NOMO-1 treated with dmso at 0.1 percent for 144 hours (cell line): ENCODE results near the gene SERGEF.

Experiments
- DNase-seq: peaks from one replicate; lab custom pipeline; 2025; ENCODE audit not compliant: unreplicated experiment; lab: John Stamatoyannopoulos, UW

SERGEF gene

GRCh38 chr11:17792161-17792560 is 220.7 kb downstream of the SERGEF start:
- DNase-seq, result no peak

GRCh38 chr11:17791144-17791543 is 221.7 kb downstream of the SERGEF start:
- DNase-seq, result no peak

GRCh38 chr11:17790453-17790852 is 222.4 kb downstream of the SERGEF start:
- no peak for DNase-seq

- no peak for DNase-seq
Measured at GRCh38 chr11:17788084-17788483, 224.8 kb downstream of the SERGEF start.

GRCh38 chr11:17786824-17787525 is 225.9 kb downstream of the SERGEF start:
- DNase-seq, result no peak

GRCh38 chr11:17783878-17784277 is 229.0 kb downstream of the SERGEF start:
- DNase-seq, result no peak

- DNase-seq, result no peak
Measured at GRCh38 chr11:17782603-17783337, 230.1 kb downstream of the SERGEF start.

GRCh38 chr11:17782145-17782544 is 230.7 kb downstream of the SERGEF start:
- no peak for DNase-seq

- no peak for DNase-seq
Measured at GRCh38 chr11:17781626-17782025, 231.2 kb downstream of the SERGEF start.

GRCh38 chr11:17781221-17781620 is 231.6 kb downstream of the SERGEF start:
- DNase-seq, result no peak

GRCh38 chr11:17780668-17781067 is 232.2 kb downstream of the SERGEF start:
- no peak for DNase-seq

GRCh38 chr11:17779861-17780594 is 232.8 kb downstream of the SERGEF start:
- DNase-seq, result no peak

GRCh38 chr11:17778956-17779860 is 233.6 kb downstream of the SERGEF start:
- DNase-seq, result no peak

- DNase-seq, result no peak
Measured at GRCh38 chr11:17778352-17778751, 234.5 kb downstream of the SERGEF start.

- no peak for DNase-seq
Measured at GRCh38 chr11:17777738-17778091, 235.1 kb downstream of the SERGEF start.

- DNase-seq, result no peak
Measured at GRCh38 chr11:17777086-17777737, 235.6 kb downstream of the SERGEF start.

- no peak for DNase-seq
Measured at GRCh38 chr11:17776212-17776875, 236.5 kb downstream of the SERGEF start.

- DNase-seq, result no peak
Measured at GRCh38 chr11:17775507-17776211, 237.2 kb downstream of the SERGEF start.

- DNase-seq, result no peak
Measured at GRCh38 chr11:17775035-17775348, 237.9 kb downstream of the SERGEF start.
